ENCODE results near the gene FOS. TPM values are rescaled to one million over a fixed set of nuclear protein-coding genes. Genes with fewer than 3 reads are reported as not detected.

Gene FOS
- total and polyA plus RNA-seq, 2 experiments from 2014 or later = 47.3 to 54.8 TPM

- Histone ChIP-seq H3K4me1 (ENCODE audit: insufficient read depth) (peaks cover 6% of the 10 kb centered on the region), H3K9me2 (ENCODE audit: insufficient read depth) (no peaks in the 10 kb centered on the region), H3K4me2 (no peak overlapping the region), H3K4me3 (no peak overlapping the region), H4K20me1 (replicated peaks; ENCODE audit: insufficient read depth) (no peaks in the 10 kb centered on the region), H2AFZ (peak overlapping the region; percentile 38), H3F3A (replicated peaks; ENCODE audit: low read depth) (no peaks in the 10 kb centered on the region), H3K27me3 (ENCODE audit: insufficient read depth) (no peaks in the 10 kb centered on the region), H3K27ac (ENCODE audit: low read depth) (peak overlapping the region; percentile 32; the same call in 1 of the 2 replicates), H3K79me2 (replicated peaks; ENCODE audit: insufficient read depth) (no peaks in the 10 kb centered on the region), H3K36me3 (ENCODE audit: insufficient read depth) (no peaks in the 10 kb centered on the region)
- Mint-ChIP-seq H3K27ac (0 out of 2 replicates have a peak overlapping the region, but pooled peaks have one; percentile 16), H3K4me3 (no peak overlapping the region), H3K36me3 (ENCODE audit: low read depth) (no peaks in the 10 kb centered on the region), H3K9me3 (no peaks in the 10 kb centered on the region; the same call in 2 of the 3 replicates), H3K4me1 (peaks cover 26% of the 10 kb centered on the region), H3K27me3 (ENCODE audit: insufficient read depth, low read depth, poor library complexity) (peaks cover 5% of the 10 kb centered on the region)
- TF ChIP-seq CREB1 (CRISPR knock-in tag; IDR thresholded peaks at IDR 0.05; ENCODE audit: low read depth) = no peak
- no peak for TF ChIP-seq JUNB (IDR thresholded peaks at IDR 0.05; ENCODE audit: unreplicated experiment)
- TF ChIP-seq ZNF462 (CRISPR knock-in tag; IDR thresholded peaks at IDR 0.05) = no peak
- TF ChIP-seq EZH2 (IDR thresholded peaks at IDR 0.05; ENCODE audit: low read depth, unreplicated experiment) = no peak
- TF ChIP-seq REST (IDR thresholded peaks at IDR 0.05; ENCODE audit: unreplicated experiment) = no peak
- TF ChIP-seq CTCF (conservative IDR thresholded peaks at IDR 0.05; ENCODE audit: low read depth in 2 of 2) = no peak
- TF ChIP-seq POLR2AphosphoS5 (IDR thresholded peaks at IDR 0.05; ENCODE audit: low read depth) = no peak
- TF ChIP-seq EZH2phosphoT487 (IDR thresholded peaks at IDR 0.05; ENCODE audit: unreplicated experiment) = no peak
- TF ChIP-seq ZNF114 (CRISPR knock-in tag; IDR thresholded peaks at IDR 0.05) = no peak
- no peak for TF ChIP-seq NANOG (IDR thresholded peaks at IDR 0.05; ENCODE audit: borderline replicate concordance)
- no peak for TF ChIP-seq ETS1 (IDR thresholded peaks at IDR 0.05)
- no peak for TF ChIP-seq STAT1 (IDR thresholded peaks at IDR 0.05; ENCODE audit: unreplicated experiment)
- TF ChIP-seq ZNF331 (CRISPR knock-in tag; IDR thresholded peaks at IDR 0.05; ENCODE audit: low read depth) = no peak
- no peak for ATAC-seq
- no peak for DNase-seq (ENCODE audit: low spot score)
Measured at GRCh38 chr14:75236901-75237419, 41.7 kb upstream of the FOS start.

All from GM23338 (cell line).